ENCODE measurements around the gene P2RY2.
"Not testable (repeated sequence)": the region's sequence is repeated elsewhere in the genome, so short reads cannot be mapped to it uniquely, and the experiment has no call there.

The P2RY2 gene

GRCh38 chr11:73185680-73186293 is 32.3 kb upstream of the P2RY2 start:
- intact Hi-C loops (cut with DNase I): loop anchor here (5.0 kb wide), 1 partner anchor 57 kb away; no protein-coding TSS in a partner anchor
- DNase-seq: peak in 1 of 42 donors; percentile 39

GRCh38 chr11:73186294-73186850 is 31.7 kb upstream of the P2RY2 start:
- intact Hi-C loops (cut with DNase I): loop anchor here (5.0 kb wide), 1 partner anchor 56 kb away; no protein-coding TSS in a partner anchor
- DNase-seq: peak in 1 of 42 donors; percentile 34

- DNase-seq: peak in 3 of 42 donors; percentile 14 to 35 (median 15)
- intact Hi-C loops (cut with DNase I): loop anchor here (5.0 kb wide), 1 partner anchor 55 kb away; no protein-coding TSS in a partner anchor
These were observed 31.2 kb upstream of the P2RY2 start for GRCh38 chr11:73186886-73187285.

DNA sequence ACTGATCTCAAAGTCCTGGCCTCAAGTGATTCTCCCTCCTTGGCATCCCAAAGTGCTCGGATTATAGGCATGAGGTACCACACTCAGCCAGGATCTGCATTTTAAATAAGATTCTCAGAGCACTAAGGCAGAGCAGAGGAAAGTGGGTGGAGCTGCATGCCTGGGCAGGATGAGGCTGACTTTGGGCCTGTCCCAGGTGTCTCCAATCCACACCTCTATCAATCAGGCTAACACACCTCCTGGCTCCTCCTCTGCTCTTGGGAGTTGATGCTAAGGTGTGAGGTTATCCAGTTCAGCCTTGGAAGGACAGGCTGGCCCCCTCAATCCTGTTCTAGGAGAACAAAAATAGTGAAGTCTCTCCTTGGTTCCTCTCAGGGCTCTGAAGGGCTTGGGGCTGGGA is 30.2 kb upstream of the P2RY2 start:
- intact Hi-C loops (cut with DNase I): loop anchor here (5.0 kb wide), 1 partner anchor 54 kb away; no protein-coding TSS in a partner anchor
- no peak for DNase-seq

- peak in 2 of 42 donors; percentile 17 to 39 for DNase-seq
- intact Hi-C loops (cut with DNase I): loop anchor here (5.0 kb wide), 1 partner anchor 54 kb away; no protein-coding TSS in a partner anchor
These were observed 29.8 kb upstream of the P2RY2 start for GRCh38 chr11:73188301-73188700.

GRCh38 chr11:73189315-73189714 is 28.8 kb upstream of the P2RY2 start:
- peak in 33 of 42 donors; percentile 19 to 64 (median 41) for DNase-seq
- intact Hi-C loops (cut with DNase I): loop anchor here (5.0 kb wide), 1 partner anchor 53 kb away; no protein-coding TSS in a partner anchor

DNA sequence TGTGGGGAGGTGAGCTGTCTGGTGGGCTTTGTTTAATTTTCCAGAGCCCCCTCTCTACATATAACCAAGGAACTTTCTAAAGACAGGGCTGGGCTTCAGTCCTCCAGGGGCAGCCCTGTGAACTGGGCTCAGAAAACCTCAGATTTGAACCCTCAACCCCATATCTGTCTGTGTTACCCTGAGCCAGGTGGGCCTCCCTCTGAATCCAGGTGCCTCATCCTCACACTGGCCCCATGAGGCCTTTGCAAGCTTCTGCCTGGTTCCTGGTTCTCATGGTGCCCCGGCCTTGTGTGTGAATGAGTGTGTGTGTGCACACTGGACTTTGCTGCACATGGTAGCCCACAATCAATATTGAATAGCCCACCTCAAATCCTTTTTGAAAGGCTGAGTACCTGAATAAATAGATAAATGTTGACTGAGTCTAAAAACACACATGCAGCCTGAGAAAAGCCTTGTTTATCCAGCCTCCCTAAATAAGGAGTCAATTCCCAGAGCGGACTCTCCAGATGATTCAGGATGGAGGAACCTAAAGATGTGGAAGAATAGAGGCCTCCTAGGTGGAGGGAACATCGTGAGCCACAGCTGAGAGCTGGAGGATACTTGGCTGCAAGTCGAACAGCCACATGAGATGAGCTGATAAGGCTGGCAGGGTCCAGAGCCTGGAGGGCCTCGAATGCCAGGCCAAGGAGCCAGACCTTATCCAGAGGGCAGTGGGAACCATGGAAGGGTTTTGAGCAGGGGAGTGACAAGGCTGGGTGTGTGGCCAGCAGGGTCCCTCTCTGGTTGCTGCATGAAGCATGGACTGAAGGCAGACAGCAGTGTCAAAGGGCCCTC is 28.1 kb upstream of the P2RY2 start:
- intact Hi-C loops (cut with DNase I): loop anchor here (5.0 kb wide), 1 partner anchor 52 kb away; no protein-coding TSS in a partner anchor
- DNase-seq: peak in 3 of 42 donors; percentile 16 to 41 (median 17)

DNA sequence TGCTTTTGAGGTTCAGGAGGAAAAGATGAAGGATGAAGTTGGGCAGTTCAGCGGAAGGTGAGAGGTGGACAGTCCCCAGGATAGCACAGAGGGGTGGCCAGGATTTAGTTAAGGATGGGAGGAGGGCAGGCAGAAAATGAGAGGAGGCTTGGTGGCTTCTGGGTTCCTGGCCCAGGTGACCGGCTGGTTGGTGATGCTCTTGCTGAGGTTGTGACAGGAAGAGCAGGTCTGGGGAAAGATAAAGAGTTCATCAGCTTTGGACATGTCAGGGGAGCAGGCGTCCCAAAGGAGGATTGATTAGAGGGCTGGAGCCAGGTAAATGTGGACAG is 27.6 kb upstream of the P2RY2 start:
- peak in 2 of 42 donors; percentile 7 to 9 for DNase-seq
- intact Hi-C loops (cut with DNase I): no loop called here

- intact Hi-C loops (cut with DNase I): no loop called here
- peak in 1 of 42 donors; percentile 18 for DNase-seq
These were observed 26.9 kb upstream of the P2RY2 start for GRCh38 chr11:73191151-73191550.

GRCh38 chr11:73192272-73192671 is 25.8 kb upstream of the P2RY2 start:
- intact Hi-C loops (cut with DNase I): no loop called here
- peak in 2 of 42 donors; percentile 7 to 9 for DNase-seq

- intact Hi-C loops (cut with DNase I): no loop called here
- DNase-seq: peak in 4 of 42 donors; percentile 5 to 26 (median 8)
These were observed 24.6 kb upstream of the P2RY2 start for GRCh38 chr11:73193251-73194033.

DNA sequence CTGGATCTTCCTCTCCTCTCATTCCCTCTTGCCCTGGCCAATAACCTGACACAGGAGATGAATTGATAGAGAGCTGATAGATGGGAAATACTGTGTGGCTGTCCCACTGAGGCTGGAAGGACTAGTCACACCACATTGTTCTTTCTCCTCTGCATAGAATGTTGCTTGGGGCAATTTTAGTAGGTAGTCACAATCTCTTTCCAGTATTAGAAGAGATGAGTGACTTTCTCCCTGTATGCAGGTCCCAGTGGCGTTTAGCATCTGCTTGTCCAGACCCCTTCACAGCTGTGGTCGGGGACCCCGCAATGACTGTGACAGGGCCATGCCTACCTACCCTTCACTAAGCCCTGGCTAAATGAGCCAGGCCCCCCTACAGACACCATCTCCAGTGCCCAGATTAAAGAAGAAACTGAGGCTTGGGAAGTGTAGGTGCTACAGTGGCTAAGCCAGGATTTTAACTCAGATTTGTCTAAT is 24.0 kb upstream of the P2RY2 start:
- intact Hi-C loops (cut with DNase I): no loop called here
- peak in 3 of 42 donors; percentile 0 to 4 (median 1) for DNase-seq

DNA sequence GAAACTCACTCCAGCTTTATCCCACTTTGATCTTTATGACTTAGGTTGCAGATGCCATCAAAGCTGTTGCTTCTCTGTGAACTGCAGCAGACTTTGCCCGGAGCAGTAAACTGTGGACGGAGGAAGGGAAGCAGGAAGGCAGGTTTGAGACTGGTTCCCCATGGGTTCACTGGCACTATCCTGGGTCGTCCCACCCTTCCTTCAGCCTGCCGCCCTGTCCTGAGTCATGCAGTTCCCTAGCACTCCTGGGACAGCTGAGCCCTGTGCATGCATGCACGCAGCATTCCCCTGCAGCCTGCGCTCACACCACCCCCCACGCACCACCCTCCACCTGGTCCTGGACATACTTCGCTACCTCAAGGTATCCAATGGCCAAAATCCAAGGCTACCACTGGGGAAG is 23.5 kb upstream of the P2RY2 start:
- peak in 2 of 42 donors; percentile 0 to 9 for DNase-seq
- intact Hi-C loops (cut with DNase I): no loop called here

DNA sequence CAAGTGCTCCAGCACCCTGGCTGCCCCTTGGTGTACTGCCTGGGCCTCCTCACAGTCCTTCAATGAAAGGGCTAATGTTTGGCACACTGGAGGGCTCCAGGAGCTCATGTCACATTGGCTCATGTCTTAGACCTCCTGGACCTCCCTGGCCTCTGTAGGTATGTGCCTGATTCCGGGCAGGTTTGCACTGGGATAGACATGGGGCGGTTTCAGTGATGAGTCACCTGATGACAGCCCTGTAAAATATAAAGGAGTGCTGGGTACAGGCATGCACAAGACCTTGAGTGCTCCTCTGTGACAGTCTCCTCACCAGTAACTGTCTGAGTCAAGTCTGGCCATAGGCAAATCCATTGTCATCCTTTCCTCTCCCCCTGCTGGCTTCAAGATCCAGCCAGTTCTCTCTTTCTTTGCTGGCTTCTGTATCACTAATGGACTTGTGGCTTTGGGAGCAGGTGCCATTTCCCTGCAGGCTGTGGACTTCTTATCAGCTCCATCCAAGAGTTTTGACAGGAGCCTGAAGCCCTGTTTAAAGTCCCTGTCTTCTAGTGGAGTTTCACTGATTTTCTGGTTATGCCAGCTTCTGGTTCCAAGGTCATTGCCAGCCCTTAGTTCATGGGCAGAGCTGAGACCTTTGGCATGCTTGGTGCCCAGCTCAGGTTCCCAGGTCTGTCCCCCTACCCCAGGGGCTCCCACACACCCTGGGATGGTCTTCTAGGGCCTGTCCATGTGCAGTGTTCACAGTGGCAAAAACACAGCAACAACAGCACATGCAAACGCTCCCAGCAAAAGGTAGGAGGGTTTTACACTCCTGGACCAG is 22.7 kb upstream of the P2RY2 start:
- intact Hi-C loops (cut with DNase I): no loop called here
- DNase-seq: peak in 5 of 42 donors; percentile 3 to 6 (median 5)

DNA sequence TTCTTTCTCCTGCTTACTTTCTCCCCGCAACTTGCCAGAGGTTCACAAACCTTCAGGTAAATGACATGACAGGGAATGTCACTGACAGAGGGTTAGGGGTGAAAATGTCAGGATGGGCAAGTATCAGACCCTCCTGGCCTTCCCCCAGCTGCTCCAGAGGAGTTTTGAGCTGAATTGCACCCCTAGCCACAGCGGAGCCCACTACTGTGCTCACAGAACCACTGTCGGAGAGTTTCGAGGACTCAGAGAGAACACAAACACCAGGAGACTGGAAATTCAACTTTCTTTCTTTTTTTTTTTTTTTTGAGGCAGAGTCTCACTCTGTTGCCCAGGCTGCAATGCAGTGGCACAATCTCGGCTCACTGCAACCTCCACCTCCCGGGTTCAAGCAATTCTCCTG is 21.5 kb upstream of the P2RY2 start:
- peak in 1 of 42 donors; percentile 2 for DNase-seq
- intact Hi-C loops (cut with DNase I): no loop called here

- intact Hi-C loops (cut with DNase I): no loop called here
- DNase-seq: peak in 6 of 42 donors; percentile 1 to 9 (median 2)
These were observed 20.7 kb upstream of the P2RY2 start for GRCh38 chr11:73197348-73197747.

GRCh38 chr11:73197787-73198186 is 20.3 kb upstream of the P2RY2 start:
- intact Hi-C loops (cut with DNase I): not testable (repeated sequence)

GRCh38 chr11:73198677-73199076 is 19.4 kb upstream of the P2RY2 start:
- DNase-seq: no peak
- intact Hi-C loops (cut with DNase I): no loop called here

More at GRCh38 chr11:73197787-73198186, 20.3 kb upstream of the P2RY2 start:
- peak in 3 of 42 donors; percentile 2 to 19 (median 4) for DNase-seq

Data from head of caudate nucleus (tissue), 42 donors.